ENCODE data around the gene UTP4.
"Not testable (repeated sequence)": the region's sequence is repeated elsewhere in the genome, so short reads cannot be mapped to it uniquely, and the experiment has no call there.

The UTP4 gene

DNA sequence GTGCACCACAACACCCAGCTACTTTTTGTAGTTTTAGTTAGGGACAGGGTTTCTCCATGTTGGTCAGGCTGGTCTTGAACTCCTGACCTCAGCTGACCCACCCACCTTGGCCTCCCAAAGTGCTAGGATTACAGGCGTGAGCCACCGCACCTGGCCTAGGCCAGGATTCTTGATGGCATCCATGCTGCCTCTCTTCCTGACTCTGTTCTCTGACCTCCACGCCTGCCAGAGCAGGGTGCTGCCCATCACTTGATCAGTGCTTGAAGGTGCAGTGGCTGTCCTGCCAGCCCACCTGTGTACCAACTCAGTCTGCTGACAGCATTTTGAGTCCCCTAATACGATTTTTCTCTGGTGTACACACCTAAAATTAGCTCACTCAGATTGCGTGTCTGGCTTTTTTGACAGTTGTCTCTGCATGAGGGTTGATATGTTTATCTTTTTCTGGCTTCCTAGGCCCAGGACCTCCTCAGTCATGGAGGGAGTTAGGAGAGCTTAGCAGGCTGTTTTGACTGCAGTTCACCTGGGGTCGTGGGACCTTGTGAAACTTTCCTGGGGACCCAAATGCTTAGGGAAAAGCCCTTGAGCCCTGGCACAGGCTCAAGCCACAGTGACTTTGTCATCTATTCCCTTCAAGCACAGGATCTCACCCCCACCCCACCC is 21.1 kb upstream of the UTP4 start:
- DNase-seq, result peak; percentile 69

DNA sequence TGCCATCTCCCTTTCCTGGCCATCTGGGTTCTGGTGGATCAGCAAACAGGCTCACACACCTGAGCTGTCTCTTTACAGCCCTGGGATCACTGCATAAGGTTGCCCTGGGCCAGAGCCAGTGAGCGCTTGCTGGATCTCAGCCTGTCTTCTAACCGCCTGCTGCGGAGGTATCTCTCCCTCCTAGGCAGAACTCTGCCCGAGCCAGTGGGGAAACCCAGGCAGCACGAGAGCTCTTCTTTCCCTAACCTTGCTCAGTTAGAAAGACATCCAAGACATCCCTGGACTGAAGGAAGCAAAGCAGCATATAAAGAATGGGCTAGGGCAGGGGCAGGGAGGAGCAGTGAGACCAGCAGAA is 20.6 kb upstream of the UTP4 start:
- no peak for DNase-seq

DNA sequence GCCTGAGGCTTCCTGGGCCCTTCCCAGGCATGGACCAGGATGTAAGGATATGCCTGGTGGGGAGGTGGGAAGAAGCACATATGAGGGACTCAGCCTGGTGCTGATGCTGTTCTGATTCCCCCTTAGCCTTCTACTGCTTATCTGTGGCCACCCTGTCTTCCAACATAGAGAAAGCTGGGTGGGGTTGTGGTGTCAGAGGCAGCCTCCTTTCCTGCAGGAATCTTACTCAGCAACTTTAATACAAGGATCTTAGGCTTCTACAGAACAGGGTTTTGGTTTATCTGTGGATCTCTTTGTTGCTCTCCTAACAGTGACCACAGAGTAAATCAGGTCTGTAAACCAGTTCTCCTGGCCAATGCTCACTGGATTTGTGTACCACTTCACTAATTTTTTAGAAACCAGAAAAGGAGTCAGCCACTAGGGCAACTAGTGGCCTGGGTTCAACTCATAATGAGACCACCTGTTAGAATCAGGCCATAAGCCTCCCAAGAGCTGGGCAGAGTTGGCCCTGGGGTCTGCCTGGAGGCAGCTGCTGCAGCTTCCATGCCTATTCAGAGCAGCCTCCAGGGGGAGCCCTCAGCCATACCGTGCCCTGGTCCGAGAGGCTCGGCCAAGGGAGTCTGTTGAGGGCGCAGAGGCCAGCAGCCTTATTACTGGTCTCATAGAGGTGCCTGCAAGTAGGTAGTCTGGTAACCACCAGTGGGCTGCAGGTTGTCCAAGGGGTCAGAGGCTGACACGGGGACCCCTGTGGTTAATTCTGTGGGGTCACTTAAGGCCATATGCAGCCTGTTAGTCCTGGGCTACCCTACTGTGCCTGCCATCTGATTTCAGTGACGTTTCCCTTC is 19.9 kb upstream of the UTP4 start:
- DNase-seq, result peak; percentile 55

- no peak for DNase-seq
Measured at GRCh38 chr16:69113216-69113615, 19.2 kb upstream of the UTP4 start.

- DNase-seq, result no peak
Measured at GRCh38 chr16:69114346-69114975, 18.0 kb upstream of the UTP4 start.

- no peak for DNase-seq
Measured at GRCh38 chr16:69114976-69115355, 17.5 kb upstream of the UTP4 start.

- DNase-seq, result no peak
Measured at GRCh38 chr16:69115361-69115760, 17.1 kb upstream of the UTP4 start.

GRCh38 chr16:69115837-69116236 is 16.6 kb upstream of the UTP4 start:
- DNase-seq, result no peak

DNA sequence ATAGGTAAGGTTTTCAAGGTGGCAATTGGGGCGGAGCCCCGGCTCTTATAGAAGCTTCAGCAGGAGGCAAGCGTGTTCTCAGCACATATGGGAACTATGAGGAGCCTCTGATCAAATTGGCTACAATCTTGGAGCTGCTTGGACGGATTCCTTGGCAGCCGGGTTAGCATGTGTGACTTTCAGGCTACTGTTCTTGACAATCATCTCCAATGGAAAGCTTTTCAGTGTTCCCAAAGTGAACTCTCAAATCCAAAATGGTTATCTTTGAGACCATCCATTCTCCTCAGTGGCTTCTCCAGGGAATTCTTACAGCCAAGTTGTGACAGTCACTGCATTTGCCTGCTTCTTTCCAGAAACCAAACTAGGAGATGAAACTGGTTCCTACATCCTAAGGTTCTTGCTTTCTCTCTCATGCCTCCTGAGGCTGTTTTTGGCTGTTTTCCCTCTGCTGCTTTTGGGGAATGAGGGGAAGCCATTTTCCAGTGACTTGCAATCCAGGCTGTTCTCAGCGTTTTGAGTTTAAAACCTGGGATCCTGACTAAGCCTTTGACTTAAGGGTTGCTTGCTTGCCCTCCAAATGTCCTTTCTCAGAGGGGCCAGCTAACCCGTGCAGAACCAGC is 16.1 kb upstream of the UTP4 start:
- DNase-seq, result no peak

GRCh38 chr16:69116906-69117305 is 15.5 kb upstream of the UTP4 start:
- no peak for DNase-seq

DNA sequence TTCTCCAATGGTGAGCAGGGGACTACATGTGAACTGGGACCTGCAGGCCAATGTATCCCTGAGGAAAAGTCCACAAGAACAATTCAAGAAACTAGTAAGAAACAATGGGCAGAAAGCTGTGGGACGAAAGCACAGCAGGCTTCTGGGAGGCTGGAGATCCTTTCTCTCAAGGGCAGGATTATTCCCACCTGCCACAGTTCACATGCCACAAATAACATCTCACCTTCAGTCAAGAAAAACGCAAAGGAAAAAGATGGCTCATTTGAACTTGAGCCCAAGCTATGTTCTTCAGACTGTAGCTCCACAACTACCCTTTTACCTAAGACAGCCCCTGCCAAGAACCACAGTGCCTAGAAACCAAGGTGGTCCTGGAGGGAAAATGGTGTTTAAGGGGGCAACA is 14.0 kb upstream of the UTP4 start:
- no peak for DNase-seq

DNA sequence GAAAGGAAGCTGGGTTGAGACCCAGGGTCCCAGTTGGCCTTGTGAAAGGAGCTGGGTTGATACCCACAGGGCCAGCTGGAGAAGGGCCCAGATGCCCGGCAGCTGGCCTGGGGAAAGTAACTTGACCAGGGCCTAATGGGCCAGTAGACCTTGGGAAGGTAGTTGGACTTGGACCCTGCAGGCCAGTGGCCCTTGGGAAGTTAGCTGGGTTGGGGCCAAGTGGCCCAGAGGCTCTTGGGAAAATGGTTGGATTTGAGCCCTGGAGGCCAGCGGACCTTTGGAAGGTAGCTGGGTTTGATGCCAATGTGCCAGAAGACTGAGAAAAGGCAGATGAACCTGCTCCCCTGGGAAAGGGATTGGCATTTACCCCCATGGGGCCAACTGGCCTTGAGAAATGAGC is 13.5 kb upstream of the UTP4 start:
- DNase-seq, result no peak

DNA sequence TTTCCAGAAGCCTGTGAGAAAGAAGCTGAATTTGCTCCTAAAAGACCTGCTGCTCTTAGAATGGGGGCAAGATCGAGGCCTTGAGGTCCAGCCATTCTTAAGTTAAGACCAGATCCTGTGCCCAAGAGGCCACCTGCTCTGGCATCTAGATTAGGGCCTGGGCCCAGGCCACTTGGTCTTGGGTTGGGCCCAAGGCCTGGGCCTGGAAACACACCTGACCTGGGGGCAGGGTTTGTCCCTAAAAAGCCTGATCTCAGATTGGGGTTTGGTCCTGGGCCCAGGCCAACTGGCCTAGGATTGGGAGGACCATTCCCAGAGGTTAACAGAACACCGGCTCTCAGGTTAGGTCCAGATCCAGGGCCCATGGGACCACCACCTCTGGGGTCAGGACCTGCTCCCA is 12.9 kb upstream of the UTP4 start:
- no peak for DNase-seq

DNA sequence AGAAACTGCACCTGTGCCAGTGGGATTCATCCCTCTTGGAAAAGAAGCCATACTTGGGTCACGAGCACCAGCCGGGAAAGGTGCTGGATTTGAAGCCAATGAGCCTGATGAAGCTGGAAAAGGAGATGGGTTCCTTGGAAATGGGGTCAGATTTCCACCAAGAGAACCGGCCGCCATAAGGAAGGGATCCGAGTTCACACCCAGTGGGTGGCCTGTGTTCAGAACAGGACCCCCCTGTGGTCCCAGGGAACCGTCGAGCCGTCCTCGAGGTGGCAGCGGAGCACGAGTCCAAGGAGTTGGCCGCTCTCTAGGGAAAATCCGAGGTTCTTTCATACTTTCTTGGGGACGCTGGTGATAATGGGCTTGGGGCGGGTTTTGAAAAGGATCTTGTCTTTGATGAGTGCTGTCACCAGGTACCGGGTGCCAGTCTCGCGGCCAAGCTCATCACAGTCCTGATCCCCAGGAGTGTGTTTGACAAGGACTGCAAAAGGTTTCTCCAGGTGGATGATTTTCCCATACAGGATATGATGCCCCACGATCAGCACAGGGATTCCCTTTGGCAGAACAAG is 12.3 kb upstream of the UTP4 start:
- DNase-seq, result no peak

DNA sequence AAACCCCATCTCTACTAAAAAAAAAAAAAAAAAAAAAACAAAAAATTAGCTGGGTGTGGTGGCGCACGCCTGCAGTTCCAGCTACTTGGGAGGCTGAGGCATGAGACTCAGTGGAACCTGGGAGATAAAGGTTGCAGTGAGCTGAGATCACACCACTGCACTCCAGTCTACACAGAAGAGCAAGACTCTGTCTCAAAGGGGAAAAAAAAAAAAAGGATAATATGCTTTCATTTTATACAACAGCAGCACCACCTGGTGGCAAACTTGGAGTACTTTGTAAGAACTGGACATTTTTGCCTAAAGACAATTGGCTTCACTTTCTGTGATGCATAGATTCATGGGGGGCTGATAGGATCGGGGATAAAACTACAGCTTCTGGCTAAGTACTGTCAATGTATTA is 8.5 kb upstream of the UTP4 start:
- peak; percentile 91 for DNase-seq

GRCh38 chr16:69124406-69124805 is 8.0 kb upstream of the UTP4 start:
- DNase-seq, result not testable (repeated sequence)

- DNase-seq, result not testable (repeated sequence)
Measured at GRCh38 chr16:69124961-69125360, 7.5 kb upstream of the UTP4 start.

DNA sequence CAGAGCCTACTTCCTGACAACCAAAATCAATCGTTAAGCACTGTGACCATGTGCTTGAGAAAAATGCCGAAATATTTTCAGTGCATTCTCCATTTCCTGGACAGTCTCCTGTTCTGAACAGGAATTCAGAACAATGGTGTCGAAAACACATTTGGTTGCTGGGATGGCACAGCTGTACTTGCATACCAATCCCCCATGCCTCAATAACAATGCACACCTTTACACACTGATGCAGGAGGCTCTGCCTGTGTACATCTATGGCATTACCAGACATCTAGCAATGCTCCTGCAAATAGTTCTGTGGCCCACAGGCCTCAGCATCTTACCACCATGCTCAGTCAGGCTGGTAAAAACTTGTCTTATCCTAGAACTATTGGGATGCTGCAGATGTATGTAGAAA is 6.2 kb upstream of the UTP4 start:
- DNase-seq, result no peak

DNA sequence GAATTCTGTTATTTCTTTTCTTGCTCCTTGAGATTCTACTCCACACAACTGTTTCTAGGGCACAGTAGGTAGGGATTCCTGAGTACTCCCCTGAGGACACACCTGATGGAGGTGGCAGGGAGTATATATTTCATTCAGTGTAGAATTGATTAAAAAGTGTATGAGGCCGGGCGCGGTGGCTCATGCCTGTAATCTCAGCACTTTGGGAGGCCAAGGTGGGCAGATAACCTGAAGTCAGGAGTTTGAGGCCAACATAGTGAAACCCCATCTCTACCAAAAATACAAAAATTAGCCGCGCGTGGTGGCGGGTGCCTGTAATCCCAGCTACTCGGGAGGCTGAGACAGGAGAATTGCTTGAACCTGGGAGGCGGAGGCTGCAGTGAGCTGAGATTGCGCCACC is 5.6 kb upstream of the UTP4 start:
- DNase-seq, result not testable (repeated sequence)

DNA sequence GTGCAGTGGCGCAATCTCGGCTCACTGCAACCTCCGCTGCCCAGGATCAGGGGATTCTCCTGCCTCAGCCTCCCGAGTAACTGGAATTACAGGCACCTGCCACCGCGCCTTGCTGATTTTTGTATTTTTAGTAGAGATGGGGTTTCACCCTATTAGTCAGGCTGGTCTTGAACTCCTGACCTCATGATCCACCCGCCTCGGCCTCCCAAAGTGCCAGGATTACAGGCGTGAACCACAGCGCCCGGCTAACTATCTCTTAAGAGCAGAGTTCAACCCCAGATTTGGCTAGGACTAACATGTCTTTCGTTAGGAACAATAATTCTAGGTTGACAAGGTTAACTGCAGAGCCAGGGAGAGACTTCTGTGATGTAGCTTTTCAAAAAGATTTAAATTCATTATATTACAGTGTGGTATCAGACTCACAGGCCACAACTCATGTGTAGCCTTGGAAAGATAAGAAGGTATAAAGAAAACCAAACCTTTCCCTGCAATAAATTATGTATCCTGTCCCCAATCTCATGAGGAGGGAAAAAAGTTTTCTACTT is 4.4 kb upstream of the UTP4 start:
- no peak for DNase-seq

DNA sequence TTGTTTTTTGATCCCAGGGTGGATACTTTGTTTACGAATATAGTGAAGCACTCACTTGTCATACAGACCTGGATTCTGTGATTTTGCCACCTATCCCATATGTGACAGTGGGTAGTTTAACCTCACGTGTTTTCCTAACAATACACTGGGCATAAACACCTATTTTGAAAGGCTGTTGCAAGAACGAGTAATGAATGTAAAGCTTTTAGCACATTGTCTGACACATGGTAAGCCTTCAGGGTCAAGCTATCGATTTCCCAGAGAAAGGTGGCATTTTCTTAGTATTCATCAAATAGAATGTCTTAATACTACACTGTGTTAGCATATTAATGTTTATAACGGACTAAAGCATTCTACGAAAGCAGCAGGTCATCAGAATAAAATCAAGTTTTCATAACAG is 2.0 kb upstream of the UTP4 start:
- DNase-seq, result no peak

DNA sequence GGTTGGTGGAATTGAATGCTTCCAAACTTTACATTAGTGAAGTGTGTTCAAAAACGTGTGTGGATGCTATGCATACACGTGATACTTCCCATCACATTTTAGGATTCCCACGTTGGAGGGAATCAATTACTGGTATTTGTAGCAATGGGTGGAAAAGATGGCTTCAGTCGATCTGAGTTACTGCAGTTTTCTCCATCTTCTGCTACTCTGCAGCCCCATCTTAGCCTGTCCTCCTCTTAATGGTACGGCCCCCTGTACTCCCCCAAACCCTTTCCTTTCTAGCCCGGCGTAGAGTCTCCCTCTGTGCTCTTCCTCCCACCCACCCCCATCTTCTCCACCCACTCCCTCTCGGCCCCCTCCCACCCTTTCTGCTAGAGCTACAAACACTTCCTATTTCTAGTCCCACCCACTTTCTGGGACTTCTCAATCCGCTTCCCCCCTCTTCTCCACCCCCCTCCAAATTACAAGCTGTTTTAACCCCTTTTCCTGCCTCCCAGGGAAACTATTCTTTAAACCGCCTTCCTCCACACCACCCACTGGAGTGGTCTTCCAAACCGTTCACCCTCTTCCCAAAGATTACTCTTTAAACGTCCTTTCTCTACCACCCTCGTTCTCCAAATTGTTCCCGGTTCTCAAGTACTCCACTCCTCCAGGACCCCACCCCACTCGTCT is 1.1 kb upstream of the UTP4 start:
- peak; percentile 31 for DNase-seq

All from hematopoietic multipotent progenitor cell treated with erythropoietin and hydrocortisone succinate and interleukin-3 and kit ligand, for 8 days (in vitro differentiated cells).